Measurements from ENCODE around the gene ARID3A.

The ARID3A gene

DNA sequence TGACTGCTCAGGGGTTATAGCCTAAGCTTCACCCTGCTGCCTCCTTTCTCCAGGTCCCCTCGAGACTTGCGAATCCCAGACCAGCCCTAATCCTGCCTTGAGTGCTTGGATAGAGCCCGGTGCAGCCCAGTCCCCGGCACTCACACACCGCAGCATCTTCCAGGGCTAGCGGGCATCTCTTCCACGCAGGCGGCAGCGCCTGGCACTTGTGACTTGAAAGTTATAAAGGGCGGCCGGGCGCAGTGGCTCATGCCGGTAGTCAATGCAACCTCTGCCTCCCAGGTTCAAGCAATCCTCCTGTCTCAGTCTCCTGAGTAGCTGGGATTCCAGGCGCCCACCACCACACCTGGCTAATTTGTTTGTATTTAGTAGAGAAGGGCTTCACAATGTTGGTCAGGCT, 60.2 kb downstream of the ARID3A start:
- no peak overlapping the region for H3K4me2 ChIP-seq (ENCODE audit: low read depth, low read length, poor library complexity, severe bottlenecking)
- H3K79me2 ChIP-seq (ENCODE audit: insufficient read depth, low read length): 0 out of 2 replicates have a peak, but pooled peaks cover 6% of the 10 kb centered on the region
- no peak overlapping the region for H2AFZ ChIP-seq (ENCODE audit: low read depth, low read length, severe bottlenecking)
- H3K27ac ChIP-seq (ENCODE audit: low read depth, low read length): no peak overlapping the region
- TF ChIP-seq CTCF (IDR thresholded peaks at IDR 0.05; ENCODE audit: insufficient read depth, low read length, poor library complexity, severe bottlenecking) (no peak), EZH2phosphoT487 (conservative IDR thresholded peaks at IDR 0.05; ENCODE audit: low read length) (no peak)
- no peak overlapping the region for H3K9ac ChIP-seq (ENCODE audit: low read length)
- no peak overlapping the region for H3K4me3 ChIP-seq (ENCODE audit: insufficient read depth, low read length, poor library complexity, severe bottlenecking)
- no peaks in the 10 kb centered on the region for H4K20me1 ChIP-seq (ENCODE audit: low read depth, low read length)
- H3K9me2 ChIP-seq (replicated peaks; ENCODE audit: insufficient read depth, low read length): no peaks in the 10 kb centered on the region
- H3K36me3 ChIP-seq (ENCODE audit: low read length): no peaks in the 10 kb centered on the region
- no peaks in the 10 kb centered on the region for H3K27me3 ChIP-seq (ENCODE audit: low read length)
- no peaks in the 10 kb centered on the region for H3K9me3 ChIP-seq (ENCODE audit: insufficient read depth, low read length)
- peaks cover 9% of the 10 kb centered on the region for H3F3A ChIP-seq (ENCODE audit: insufficient read depth)

- no peak overlapping the region for H3K9ac ChIP-seq (ENCODE audit: low read length)
- H3K4me2 ChIP-seq (ENCODE audit: low read depth, low read length, poor library complexity, severe bottlenecking): no peak overlapping the region
- no peaks in the 10 kb centered on the region for H3K9me3 ChIP-seq (ENCODE audit: insufficient read depth, low read length)
- no peak overlapping the region for H3K4me3 ChIP-seq (ENCODE audit: insufficient read depth, low read length, poor library complexity, severe bottlenecking)
- H4K20me1 ChIP-seq (ENCODE audit: low read depth, low read length): no peaks in the 10 kb centered on the region
- no peaks in the 10 kb centered on the region for H3K9me2 ChIP-seq (replicated peaks; ENCODE audit: insufficient read depth, low read length)
- H3K79me2 ChIP-seq (ENCODE audit: insufficient read depth, low read length): 0 out of 2 replicates have a peak, but pooled peaks cover 6% of the 10 kb centered on the region
- H3K36me3 ChIP-seq (ENCODE audit: low read length): no peaks in the 10 kb centered on the region
- no peak overlapping the region for H2AFZ ChIP-seq (ENCODE audit: low read depth, low read length, severe bottlenecking)
- no peak overlapping the region for H3K27ac ChIP-seq (ENCODE audit: low read depth, low read length)
- no peaks in the 10 kb centered on the region for H3K27me3 ChIP-seq (ENCODE audit: low read length)
- TF ChIP-seq EZH2phosphoT487 (conservative IDR thresholded peaks at IDR 0.05; ENCODE audit: low read length): no peak
- peaks cover 7% of the 10 kb centered on the region for H3F3A ChIP-seq (ENCODE audit: insufficient read depth)
These were observed 62.2 kb downstream of the ARID3A start for GRCh38 chr19:988081-988480.

DNA sequence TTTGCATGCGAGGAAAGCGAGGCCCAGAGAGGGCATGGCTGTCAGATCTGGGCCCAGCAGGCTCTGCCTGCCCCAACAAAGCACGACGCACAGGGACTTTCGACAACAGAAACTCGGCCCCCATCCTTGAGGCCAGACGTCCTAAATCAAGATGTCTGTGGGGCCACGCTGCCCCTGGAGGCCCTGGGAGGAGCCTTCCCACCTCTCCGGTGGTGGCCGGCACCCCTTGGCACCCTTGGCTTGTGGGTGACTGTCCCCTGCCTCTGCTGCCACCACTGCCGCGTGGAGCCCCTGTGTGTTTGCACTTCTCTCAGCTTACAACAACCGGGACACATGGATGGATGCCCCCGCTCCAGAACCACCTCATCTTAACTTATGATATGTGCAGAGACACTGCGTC, 62.7 kb downstream of the ARID3A start:
- Histone ChIP-seq H3K4me3 (ENCODE audit: insufficient read depth, low read length, poor library complexity, severe bottlenecking) (no peak overlapping the region), H3K9me3 (ENCODE audit: insufficient read depth, low read length) (no peaks in the 10 kb centered on the region), H3K27me3 (ENCODE audit: low read length) (no peaks in the 10 kb centered on the region), H3K9me2 (replicated peaks; ENCODE audit: insufficient read depth, low read length) (no peaks in the 10 kb centered on the region), H4K20me1 (ENCODE audit: low read depth, low read length) (no peaks in the 10 kb centered on the region), H3K4me2 (ENCODE audit: low read depth, low read length, poor library complexity, severe bottlenecking) (no peak overlapping the region), H2AFZ (ENCODE audit: low read depth, low read length, severe bottlenecking) (no peak overlapping the region), H3F3A (ENCODE audit: insufficient read depth) (peaks cover 3% of the 10 kb centered on the region), H3K9ac (ENCODE audit: low read length) (no peak overlapping the region), H3K79me2 (ENCODE audit: insufficient read depth, low read length) (0 out of 2 replicates have a peak, but pooled peaks cover 6% of the 10 kb centered on the region), H3K36me3 (ENCODE audit: low read length) (no peaks in the 10 kb centered on the region), H3K27ac (ENCODE audit: low read depth, low read length) (no peak overlapping the region)
- TF ChIP-seq CTCF (IDR thresholded peaks at IDR 0.05; ENCODE audit: insufficient read depth, low read length, poor library complexity, severe bottlenecking): no peak
- TF ChIP-seq EZH2phosphoT487 (conservative IDR thresholded peaks at IDR 0.05; ENCODE audit: low read length): no peak

- H3K27ac ChIP-seq (ENCODE audit: low read depth, low read length): no peak overlapping the region
- no peaks in the 10 kb centered on the region for H3K27me3 ChIP-seq (ENCODE audit: low read length)
- 0 out of 2 replicates have a peak, but pooled peaks cover 3% of the 10 kb centered on the region for H3K79me2 ChIP-seq (ENCODE audit: insufficient read depth, low read length)
- H3F3A ChIP-seq (ENCODE audit: insufficient read depth): no peaks in the 10 kb centered on the region
- no peak overlapping the region for H3K4me2 ChIP-seq (ENCODE audit: low read depth, low read length, poor library complexity, severe bottlenecking)
- H3K9me2 ChIP-seq (replicated peaks; ENCODE audit: insufficient read depth, low read length): no peaks in the 10 kb centered on the region
- no peak overlapping the region for H3K9ac ChIP-seq (ENCODE audit: low read length)
- TF ChIP-seq EZH2phosphoT487 (conservative IDR thresholded peaks at IDR 0.05; ENCODE audit: low read length) (no peak), CTCF (IDR thresholded peaks at IDR 0.05; ENCODE audit: insufficient read depth, low read length, poor library complexity, severe bottlenecking) (no peak)
- H3K9me3 ChIP-seq (ENCODE audit: insufficient read depth, low read length): no peaks in the 10 kb centered on the region
- no peak overlapping the region for H2AFZ ChIP-seq (ENCODE audit: low read depth, low read length, severe bottlenecking)
- no peak overlapping the region for H3K4me3 ChIP-seq (ENCODE audit: insufficient read depth, low read length, poor library complexity, severe bottlenecking)
- no peaks in the 10 kb centered on the region for H3K36me3 ChIP-seq (ENCODE audit: low read length)
- no peaks in the 10 kb centered on the region for H4K20me1 ChIP-seq (ENCODE audit: low read depth, low read length)
These were observed 63.7 kb downstream of the ARID3A start for GRCh38 chr19:989381-990081.
